ENCODE measurements around the gene ZNF480.

DNA sequence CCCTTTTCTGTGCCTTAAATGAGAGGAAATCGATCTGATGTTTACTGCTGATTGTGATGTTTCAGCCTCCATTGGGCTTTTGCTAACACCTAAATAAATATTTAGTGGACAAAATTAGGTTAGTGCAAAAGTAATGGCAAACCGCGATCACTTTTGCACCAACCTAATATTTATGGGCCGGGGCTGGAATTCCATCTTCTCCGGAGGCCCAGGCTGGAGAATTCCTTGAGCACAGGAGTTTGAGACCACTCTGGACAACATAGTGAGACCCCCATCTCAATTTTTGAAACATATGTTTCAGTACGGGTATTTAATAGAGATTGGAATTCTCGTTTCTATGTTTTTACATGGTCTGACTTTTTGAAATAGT, 73.4 kb downstream of the ZNF480 start:
- TF ChIP-seq, protein P1, sequence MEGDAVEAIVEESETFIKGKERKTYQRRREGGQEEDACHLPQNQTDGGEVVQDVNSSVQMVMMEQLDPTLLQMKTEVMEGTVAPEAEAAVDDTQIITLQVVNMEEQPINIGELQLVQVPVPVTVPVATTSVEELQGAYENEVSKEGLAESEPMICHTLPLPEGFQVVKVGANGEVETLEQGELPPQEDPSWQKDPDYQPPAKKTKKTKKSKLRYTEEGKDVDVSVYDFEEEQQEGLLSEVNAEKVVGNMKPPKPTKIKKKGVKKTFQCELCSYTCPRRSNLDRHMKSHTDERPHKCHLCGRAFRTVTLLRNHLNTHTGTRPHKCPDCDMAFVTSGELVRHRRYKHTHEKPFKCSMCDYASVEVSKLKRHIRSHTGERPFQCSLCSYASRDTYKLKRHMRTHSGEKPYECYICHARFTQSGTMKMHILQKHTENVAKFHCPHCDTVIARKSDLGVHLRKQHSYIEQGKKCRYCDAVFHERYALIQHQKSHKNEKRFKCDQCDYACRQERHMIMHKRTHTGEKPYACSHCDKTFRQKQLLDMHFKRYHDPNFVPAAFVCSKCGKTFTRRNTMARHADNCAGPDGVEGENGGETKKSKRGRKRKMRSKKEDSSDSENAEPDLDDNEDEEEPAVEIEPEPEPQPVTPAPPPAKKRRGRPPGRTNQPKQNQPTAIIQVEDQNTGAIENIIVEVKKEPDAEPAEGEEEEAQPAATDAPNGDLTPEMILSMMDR (IDR thresholded peaks at IDR 0.05; ENCODE audit: low read depth, low read length) = no peak
- no peak for TF ChIP-seq EZH2phosphoT487 (IDR thresholded peaks at IDR 0.05; ENCODE audit: low read depth)

Data from OCI-LY3 (cell line).